ENCODE measurements around the gene SMG5. TPM values are rescaled to one million over a fixed set of nuclear protein-coding genes. Genes with fewer than 3 reads are reported as not detected.

Gene SMG5
- total RNA-seq, 1 donor from 2014 or later, result 43.3 TPM

GRCh38 chr1:156281693-156282478, 739 bp downstream of the SMG5 start:
- DNase-seq (ENCODE audit: low spot score), result no peak

GRCh38 chr1:156281281-156281680, 1.3 kb downstream of the SMG5 start:
- no peak for DNase-seq (ENCODE audit: low spot score)

- no peak for DNase-seq (ENCODE audit: low spot score)
These were observed 2.8 kb downstream of the SMG5 start for GRCh38 chr1:156279837-156280236.

- no peak for DNase-seq (ENCODE audit: low spot score)
These were observed 5.7 kb downstream of the SMG5 start for GRCh38 chr1:156276966-156277381.

- DNase-seq (ENCODE audit: low spot score), result no peak
These were observed 6.1 kb downstream of the SMG5 start for GRCh38 chr1:156276532-156276931.

- no peak for DNase-seq (ENCODE audit: low spot score)
These were observed 12.3 kb downstream of the SMG5 start for GRCh38 chr1:156270314-156270713.

GRCh38 chr1:156268336-156268735, 14.3 kb downstream of the SMG5 start:
- DNase-seq (ENCODE audit: low spot score), result no peak

GRCh38 chr1:156266051-156266450, 16.6 kb downstream of the SMG5 start:
- DNase-seq (ENCODE audit: low spot score), result no peak

GRCh38 chr1:156263288-156263655, 19.4 kb downstream of the SMG5 start:
- DNase-seq (ENCODE audit: low spot score), result no peak

GRCh38 chr1:156262461-156263287, 20.0 kb downstream of the SMG5 start:
- no peak for DNase-seq (ENCODE audit: low spot score)

- DNase-seq (ENCODE audit: low spot score), result no peak
These were observed 21.7 kb downstream of the SMG5 start for GRCh38 chr1:156260896-156261295.

- no peak for DNase-seq (ENCODE audit: low spot score)
These were observed 22.8 kb downstream of the SMG5 start for GRCh38 chr1:156259805-156260204.

GRCh38 chr1:156258859-156259258, 23.8 kb downstream of the SMG5 start:
- DNase-seq (ENCODE audit: low spot score), result no peak

- DNase-seq (ENCODE audit: low spot score), result no peak
These were observed 24.9 kb downstream of the SMG5 start for GRCh38 chr1:156257711-156258110.

- no peak for DNase-seq (ENCODE audit: low spot score)
These were observed 29.0 kb downstream of the SMG5 start for GRCh38 chr1:156253634-156254033.

- no peak for DNase-seq (ENCODE audit: low spot score)
These were observed 31.1 kb downstream of the SMG5 start for GRCh38 chr1:156251527-156251926.

GRCh38 chr1:156249593-156249992, 33.0 kb downstream of the SMG5 start:
- no peak for DNase-seq (ENCODE audit: low spot score)

- no peak for DNase-seq (ENCODE audit: low spot score)
These were observed 34.3 kb downstream of the SMG5 start for GRCh38 chr1:156248323-156248683.

GRCh38 chr1:156247460-156248322, 34.9 kb downstream of the SMG5 start, which contains the start of gene PAQR6:
PAQR6 (minus strand) TSS chr1:156248056; CDS start chr1:156246731, 1,325 bp downstream.
- no peak for DNase-seq (ENCODE audit: low spot score)

GRCh38 chr1:156246781-156247459, 35.7 kb downstream of the SMG5 start:
- DNase-seq (ENCODE audit: low spot score), result no peak

- DNase-seq (ENCODE audit: low spot score), result no peak
These were observed 36.3 kb downstream of the SMG5 start for GRCh38 chr1:156246241-156246780.

Measured in umbilical cord (tissue), 2 donors.